NCI-H1436 treated with DMSO at 0.1 percent for 48 hours (cell line): ENCODE measurements around the gene VPS26C.

Source experiments
- DNase-seq: peaks from one replicate; lab custom pipeline; 2025; lab: John Stamatoyannopoulos, UW

VPS26C gene

DNA sequence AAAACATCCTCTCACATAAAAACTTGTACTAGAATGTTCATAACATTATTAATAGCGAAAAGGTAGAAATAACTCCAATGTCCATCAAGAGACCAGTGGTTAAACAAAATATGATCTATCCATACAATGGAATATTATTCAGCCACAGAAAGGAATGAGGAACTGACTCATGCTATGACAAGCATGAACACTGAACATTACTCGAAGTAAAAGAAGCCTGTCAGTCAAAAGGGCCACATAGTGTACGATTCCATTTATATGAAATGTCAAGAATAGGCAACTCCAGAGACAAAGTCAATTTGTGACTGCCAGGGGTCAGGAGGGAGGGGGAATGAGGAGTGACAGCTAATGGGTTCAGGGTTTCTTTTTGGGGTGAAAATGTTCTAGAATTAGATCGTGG lies 2.3 kb downstream of the VPS26C start:
- no peak for DNase-seq

- DNase-seq, result no peak
Measured at GRCh38 chr21:37263827-37264600, 3.1 kb downstream of the VPS26C start.

GRCh38 chr21:37259426-37259825 lies 7.7 kb downstream of the VPS26C start:
- no peak for DNase-seq

DNA sequence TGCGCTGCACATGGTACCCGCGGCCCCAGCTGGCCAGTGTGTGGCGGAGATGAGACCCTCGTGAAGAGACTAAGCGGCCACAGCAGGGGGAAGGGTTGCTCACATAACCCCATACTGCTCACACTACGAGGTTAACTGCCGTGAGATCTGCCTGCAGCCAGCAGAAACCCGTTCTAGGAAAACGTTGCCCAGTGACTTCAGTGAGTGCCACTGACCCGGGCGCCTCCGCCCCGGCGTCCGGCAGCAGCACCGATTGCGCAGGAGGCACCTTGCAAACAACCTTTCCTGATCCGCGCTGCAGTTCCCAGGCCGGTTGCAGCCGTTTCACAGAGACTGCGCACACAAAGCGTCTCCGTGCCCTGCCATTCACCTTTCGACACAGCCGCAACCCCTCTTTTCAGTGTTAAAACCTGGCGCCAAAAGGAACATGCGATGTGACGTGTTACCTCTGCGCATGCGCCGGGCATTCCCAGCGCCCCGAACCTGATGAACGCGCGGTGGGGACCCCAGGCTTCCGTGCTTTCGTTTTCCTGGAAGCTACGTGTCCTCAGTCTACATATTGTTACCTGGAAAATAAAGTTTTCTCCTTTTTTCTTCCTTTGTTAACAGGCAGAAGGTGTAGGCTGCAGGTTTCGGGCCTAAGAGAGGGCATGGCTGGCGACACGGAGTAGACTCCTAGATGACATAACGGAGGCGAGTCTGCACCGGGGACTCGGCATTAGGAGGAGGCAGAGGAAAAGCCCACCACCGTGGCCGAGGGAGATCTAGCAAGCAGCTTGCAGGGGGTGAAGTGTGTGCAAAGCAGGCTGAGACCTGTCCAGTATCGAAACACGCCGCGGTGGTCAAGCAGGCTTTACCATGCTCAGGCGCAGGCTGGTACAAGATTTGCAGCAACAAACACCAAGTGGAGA lies 8.9 kb downstream of the VPS26C start:
- no peak for DNase-seq

DNA sequence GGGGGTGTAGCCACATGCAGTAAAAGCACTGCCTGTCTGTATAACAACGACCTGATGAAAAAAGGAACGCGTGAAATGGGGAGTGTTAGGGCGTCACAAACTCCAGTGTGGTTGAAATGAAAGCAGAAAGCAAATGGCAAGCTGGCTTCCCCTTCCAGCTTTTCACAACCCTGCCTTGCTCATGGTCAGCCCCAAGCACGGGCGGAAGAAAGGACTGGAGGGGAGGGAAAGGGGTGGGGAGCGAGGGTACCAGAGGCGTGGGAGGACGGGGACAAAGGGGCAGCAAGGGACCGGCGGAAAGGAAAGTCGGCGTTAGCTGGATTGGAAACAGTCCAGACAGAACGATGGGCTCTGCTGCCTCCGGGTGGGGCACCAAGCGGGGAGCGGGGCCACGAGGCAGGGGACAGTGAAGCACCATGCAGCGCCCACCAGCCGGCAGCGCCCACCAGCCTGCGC lies 9.6 kb downstream of the VPS26C start:
- no peak for DNase-seq

DNA sequence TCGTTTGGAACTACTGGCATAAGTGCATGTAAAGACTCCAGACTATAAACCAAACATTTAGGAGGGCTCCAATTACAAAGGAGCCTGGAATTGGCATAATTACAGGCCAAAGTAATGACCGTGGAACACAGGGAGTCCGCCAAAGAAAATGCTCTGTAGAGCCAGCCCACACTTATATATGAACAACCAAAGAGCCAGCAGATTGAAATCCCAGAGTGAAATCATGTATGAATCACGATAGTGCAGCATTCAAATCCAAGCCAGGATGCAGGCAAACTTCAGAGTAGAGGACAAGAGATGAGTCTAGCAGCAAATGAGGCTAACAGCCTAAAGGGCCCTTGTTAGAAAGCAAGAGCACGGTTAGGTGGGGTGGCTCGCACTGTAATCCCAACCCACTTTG lies 13.1 kb downstream of the VPS26C start:
- no peak for DNase-seq

GRCh38 chr21:37251294-37251634 lies 15.9 kb downstream of the VPS26C start:
- no peak for DNase-seq

DNA sequence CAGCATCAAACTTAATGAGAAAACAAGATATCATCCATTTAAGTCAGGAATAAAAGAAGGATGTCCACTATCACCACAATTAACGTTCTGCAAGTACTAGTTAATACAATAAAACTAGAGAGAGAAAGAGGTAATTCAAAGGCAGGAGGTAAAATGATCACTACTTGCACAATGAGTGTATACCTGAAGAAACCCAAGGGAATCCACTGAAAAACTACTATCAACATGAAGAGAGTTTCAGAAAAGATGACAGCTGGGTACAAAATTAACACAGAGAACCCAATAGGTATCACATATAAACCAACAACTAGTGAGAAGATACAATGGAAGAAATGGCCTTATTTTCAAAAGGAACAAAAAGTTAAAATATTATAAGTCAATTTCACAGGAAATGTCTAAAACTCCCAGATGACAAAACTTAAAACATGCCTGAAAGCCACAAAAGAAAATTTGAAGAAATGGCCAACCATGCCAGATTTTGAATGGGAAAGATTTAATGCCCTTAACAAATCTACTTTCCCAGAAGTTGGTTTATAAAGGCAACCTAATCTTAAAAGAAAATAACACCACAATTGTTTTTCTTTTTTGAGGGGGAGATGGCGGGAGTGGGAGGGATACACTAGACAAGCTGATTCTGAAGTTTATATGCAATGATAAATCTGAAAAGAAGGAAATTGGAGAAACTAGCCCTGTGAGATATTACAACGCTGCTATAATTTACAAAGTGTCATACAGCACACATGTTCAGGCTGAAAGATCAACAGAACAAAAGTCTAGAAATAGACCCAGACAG lies 17.8 kb downstream of the VPS26C start:
- DNase-seq, result no peak

DNA sequence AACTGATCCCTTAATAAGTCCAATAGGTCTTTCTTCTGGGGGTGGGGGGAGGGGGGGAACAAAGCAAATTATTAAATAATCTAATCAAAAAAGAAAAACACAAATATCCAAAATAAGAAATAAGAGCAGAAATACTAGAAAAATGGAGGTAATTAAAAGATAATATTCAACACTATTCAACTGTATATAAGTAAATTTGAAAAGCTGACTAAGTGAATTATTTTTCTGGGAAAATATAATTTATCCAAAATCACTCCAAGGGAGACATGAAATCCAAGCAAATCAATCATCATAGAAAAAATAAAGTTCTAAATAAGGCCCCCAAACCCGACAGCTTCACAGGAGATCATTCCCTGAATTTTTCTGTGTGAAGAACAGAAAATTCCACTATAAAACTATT lies 18.8 kb downstream of the VPS26C start:
- no peak for DNase-seq

DNA sequence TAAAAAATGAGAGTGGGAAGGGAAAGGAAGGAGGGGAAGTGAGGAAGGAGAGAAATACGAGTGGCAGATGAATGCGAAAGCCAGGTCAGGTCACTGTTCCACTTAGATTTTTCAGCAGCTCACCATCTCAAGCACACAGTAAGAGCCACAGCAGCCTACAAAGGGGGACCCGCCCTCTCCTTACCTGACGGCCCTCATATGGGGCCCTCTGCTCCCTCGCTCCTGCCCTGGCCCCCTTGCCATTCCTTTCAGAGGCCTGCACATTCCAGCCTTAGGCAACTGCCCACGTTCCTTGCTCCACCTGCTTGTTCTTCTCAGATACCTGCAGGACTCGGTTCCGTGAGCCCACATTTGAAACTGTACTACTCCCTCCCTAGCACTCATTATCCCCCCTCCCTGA lies 22.0 kb downstream of the VPS26C start:
- DNase-seq, result no peak

GRCh38 chr21:37244501-37245095 lies 22.5 kb downstream of the VPS26C start:
- DNase-seq, result no peak

DNA sequence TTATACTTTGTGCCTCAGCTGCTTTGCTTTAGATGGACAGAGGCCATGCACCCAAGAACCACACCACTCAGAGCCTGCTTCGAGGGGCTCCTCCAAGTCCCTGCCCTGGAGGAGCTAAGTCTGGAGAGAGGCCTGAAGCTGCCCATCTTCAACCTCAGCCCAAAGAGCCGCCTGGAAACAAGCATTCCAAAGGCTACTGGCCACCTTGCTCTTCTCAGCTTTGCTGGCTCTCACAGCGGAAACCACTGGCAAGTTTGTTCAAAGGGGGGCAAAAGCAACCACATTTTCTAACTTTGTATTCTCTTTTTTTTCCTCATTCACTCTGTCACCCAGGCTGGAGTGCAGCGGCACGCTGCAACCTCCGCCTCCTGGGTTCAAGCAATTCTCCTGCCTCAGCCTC lies 23.2 kb downstream of the VPS26C start:
- no peak for DNase-seq

DNA sequence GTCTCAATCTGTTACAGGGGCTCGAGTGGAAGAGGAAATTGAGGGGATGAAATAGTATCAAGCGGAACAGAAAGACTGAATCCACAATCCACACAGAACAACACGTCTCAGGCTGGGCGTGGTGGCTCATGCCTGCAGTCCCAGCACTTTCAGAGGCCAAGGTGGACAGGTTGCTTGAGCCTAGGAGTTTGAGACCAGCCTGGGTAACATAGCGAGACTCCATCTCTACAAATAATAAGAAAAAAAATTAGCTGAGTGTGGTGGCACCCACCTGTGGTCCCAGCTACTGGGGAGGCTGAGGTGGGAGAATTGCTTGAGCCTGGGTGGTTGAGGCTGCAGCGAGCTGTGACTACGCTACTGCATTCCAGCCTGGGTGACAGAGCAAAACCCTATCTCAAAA lies 25.7 kb downstream of the VPS26C start:
- DNase-seq, result no peak

- DNase-seq, result no peak
Measured at GRCh38 chr21:37240978-37241377, 26.2 kb downstream of the VPS26C start.

DNA sequence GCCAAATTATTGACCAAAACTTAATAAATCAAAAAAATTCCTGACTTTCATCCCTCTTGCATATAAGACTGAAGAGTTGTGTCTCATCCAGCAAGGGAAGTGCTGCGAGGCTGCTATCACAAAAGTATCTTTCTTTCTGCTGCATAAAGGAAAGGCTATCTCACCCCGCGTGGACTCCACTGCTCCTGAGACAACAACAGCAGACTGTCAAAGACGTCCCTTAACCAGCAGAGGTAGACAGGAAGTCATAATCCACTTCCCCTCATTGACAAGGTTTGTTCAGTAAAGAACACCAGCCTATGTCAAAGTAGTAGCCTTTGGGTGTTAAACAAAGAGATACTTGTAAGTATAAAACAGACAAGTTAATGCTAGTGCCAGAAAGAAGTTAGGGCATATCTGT lies 29.4 kb downstream of the VPS26C start:
- no peak for DNase-seq

DNA sequence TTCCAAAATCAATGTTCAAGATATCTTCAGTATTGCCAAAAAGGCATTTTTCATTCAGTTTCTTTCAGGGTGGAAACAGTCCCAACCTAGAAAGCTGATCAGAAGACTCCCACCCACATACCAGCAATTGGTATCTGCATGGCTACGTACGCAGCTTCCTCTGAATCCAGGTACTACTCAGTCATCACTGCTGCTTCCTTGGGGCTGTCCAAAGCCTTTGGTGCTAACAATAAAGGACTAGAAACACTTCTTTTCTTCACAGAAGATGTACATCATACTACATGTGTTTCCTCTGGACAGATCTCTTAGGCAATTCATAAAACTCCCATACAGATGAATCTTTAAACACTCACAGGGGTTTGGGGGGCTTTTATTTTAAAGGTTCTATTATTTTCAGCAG lies 29.8 kb downstream of the VPS26C start:
- DNase-seq, result no peak

- DNase-seq, result no peak
Measured at GRCh38 chr21:37233551-37234146, 33.5 kb downstream of the VPS26C start.

DNA sequence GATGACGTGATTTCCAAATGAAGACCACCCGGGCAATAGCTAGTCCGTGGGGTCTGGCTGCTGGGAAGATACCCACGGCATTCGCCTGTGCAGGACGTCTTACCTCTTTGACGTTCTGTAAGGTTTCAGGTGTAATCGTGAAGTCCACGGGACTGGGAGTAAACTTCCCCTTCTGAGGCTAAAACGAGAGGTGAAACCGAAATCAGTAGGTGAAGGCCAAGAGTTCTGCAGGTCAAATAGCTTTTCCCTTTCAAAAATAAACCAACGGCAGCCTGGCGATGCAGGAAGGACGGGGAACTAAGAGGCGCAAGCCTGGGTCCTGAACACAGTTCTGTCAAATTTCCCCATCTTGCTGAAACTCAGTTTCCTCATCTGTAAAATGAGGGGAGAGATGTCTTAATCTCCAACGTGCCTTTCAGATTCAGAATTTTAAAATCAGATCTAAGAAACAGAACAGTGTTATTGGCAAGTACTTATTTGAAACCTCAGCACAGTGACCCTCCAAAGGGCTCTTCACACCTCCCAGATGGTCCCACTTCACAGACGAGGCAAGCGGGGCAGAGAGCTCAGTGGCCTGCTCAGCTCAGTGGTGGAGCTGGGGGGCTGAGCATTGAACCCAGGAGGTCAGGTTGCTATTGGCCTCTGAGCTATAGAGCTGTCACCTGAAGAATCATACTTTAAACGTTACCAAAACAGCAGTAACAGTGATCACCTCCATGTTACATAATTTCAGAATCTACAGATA lies 34.7 kb downstream of the VPS26C start:
- DNase-seq, result no peak

DNA sequence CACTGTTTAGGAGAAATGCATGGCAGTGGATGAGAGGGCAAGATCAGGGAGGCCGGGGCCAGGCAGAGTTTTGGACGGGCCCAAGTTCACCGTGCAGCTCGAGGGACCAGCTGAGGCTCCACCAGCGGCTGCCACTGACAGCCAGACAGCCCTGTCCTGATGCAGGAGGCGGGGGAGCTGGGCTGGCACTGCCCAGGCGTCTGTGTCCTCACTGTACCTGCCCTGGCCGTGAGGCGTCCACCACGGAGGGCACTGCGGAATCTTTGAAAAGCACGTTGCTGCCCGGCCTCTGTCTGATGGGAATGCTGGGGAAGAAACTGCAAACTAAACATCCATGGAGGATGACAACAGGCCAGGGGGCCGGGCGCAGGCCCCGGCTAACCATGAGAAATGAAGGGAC lies 35.5 kb downstream of the VPS26C start:
- no peak for DNase-seq

DNA sequence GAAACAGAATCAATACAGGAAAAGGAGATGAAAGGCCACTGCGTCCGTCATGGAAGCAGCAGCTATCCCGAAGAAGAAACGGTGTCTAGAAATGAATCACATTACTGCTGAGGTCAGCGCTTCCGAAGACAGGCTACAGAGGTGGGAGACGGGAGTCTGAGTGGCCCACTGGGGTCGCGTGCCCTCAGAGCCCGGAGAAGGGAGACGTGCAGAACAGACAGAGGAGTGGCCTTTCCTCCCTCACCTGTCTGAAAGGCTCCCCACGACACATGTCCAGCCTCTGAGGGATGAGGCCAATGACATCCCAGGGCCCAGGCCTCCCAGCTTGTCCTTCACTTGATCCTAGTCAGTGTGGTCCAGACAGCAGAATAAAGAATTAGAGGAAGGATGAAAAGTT lies 35.9 kb downstream of the VPS26C start:
- DNase-seq, result no peak

DNA sequence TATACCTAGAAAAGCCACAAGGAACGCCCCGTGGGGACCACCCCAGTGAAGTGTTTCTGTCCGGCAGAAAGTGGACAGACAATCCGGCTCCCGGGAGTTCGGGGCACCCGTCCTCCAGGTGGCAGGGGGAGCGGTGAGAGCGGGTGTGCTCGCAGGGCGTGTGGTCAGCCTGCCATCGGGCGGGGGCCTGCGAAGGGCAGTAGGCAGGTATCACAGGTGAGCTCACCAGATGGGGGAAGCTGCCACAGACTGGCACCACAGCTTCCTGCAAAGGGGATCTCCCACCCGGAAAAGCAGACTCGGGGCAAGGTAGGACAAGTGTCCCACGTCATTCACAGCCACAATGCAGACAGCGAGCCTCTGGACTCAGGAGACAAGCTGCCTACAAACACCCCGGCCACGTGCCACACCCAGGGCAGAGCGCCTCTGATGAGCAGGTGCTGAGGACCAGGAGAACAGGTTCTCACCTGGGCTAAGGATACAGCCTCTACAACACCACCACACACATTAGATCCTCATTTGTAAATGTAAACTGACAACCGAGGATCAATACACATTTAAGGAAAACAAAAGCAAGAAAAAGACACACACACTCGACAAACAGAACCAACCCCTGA lies 36.4 kb downstream of the VPS26C start:
- DNase-seq, result no peak
